ENCODE results near the gene FAM47E.

FAM47E gene

DNA sequence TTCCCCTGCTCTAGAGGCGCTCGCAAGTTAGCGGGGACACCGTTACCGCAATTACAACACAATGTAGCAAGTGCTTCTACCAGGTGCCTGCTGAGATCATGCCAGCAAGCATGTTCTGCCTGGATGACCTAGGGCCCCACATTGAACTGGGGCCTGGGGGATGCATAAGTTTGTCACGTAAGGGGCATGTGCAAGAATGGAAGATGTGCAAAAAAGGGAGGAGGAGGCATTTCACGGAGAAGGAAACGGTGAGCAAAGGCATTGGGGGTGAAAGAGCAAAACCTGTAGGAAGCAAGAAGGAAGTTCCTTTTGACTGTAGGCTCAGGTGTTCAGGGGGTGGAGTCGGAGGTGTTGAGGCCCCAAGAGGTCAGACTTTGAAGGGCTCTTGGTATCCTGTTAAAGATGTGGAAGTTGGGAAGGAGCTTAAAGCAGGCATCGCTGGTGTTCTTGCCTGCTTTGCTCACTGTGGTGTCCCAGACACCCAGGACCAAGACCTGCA is 37.3 kb upstream of the FAM47E start:
- no peak for DNase-seq (ENCODE audit: low read depth)
- H3K4me3 ChIP-seq (ENCODE audit: control insufficient read depth, low read depth, low read length) = peak overlapping the region; percentile 51
- TF ChIP-seq, protein P1, sequence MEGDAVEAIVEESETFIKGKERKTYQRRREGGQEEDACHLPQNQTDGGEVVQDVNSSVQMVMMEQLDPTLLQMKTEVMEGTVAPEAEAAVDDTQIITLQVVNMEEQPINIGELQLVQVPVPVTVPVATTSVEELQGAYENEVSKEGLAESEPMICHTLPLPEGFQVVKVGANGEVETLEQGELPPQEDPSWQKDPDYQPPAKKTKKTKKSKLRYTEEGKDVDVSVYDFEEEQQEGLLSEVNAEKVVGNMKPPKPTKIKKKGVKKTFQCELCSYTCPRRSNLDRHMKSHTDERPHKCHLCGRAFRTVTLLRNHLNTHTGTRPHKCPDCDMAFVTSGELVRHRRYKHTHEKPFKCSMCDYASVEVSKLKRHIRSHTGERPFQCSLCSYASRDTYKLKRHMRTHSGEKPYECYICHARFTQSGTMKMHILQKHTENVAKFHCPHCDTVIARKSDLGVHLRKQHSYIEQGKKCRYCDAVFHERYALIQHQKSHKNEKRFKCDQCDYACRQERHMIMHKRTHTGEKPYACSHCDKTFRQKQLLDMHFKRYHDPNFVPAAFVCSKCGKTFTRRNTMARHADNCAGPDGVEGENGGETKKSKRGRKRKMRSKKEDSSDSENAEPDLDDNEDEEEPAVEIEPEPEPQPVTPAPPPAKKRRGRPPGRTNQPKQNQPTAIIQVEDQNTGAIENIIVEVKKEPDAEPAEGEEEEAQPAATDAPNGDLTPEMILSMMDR (conservative IDR thresholded peaks at IDR 0.05; ENCODE audit: control insufficient read depth, insufficient read depth, low read depth, low read length) = no peak

DNA sequence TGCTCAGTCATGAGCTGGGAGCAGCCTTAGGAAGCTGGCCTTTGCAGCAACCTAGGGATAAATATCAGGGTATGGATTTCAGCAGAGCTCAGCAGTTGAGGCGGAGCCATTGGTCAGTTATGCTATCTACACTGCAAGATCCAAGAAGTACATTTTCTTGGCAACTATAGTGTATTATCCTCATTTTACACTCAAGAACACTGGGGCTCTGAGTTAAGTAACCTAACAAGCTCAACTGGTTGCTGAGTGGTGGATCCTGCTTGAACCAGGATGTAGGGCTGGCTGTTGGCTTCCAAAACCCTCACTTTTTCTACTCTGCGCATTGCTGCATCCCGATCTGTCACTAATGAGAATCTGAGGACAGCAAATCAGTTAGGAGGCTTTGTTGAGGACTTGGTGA is 36.4 kb upstream of the FAM47E start:
- TF ChIP-seq, protein P1 (conservative IDR thresholded peaks at IDR 0.05; ENCODE audit: control insufficient read depth, insufficient read depth, low read depth, low read length) = no peak
- no peak for DNase-seq (ENCODE audit: low read depth)
- H3K4me3 ChIP-seq (ENCODE audit: control insufficient read depth, low read depth, low read length) = no peak overlapping the region

DNA sequence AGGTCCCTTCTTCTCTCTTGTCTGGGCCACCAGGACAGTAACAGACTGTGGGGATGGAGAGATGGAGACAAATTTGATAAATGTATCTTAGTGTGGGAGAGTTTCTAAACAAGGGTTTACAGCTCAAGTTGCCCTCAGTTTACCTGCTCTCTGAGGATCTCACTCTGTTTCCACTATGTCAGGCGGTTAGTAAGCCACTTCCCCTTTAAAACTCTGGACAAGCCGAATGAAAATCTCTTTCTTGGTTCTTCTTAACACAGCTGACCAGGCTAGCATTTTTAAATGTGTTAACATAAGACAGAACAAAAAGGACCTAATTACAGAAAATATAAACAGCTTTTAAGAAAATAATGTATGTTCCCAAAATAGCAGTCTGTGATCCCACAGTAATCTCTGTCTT is 35.0 kb upstream of the FAM47E start:
- no peak for DNase-seq (ENCODE audit: low read depth)
- TF ChIP-seq, protein P1 (conservative IDR thresholded peaks at IDR 0.05; ENCODE audit: control insufficient read depth, insufficient read depth, low read depth, low read length) = no peak
- no peak overlapping the region for H3K4me3 ChIP-seq (ENCODE audit: control insufficient read depth, low read depth, low read length)

DNA sequence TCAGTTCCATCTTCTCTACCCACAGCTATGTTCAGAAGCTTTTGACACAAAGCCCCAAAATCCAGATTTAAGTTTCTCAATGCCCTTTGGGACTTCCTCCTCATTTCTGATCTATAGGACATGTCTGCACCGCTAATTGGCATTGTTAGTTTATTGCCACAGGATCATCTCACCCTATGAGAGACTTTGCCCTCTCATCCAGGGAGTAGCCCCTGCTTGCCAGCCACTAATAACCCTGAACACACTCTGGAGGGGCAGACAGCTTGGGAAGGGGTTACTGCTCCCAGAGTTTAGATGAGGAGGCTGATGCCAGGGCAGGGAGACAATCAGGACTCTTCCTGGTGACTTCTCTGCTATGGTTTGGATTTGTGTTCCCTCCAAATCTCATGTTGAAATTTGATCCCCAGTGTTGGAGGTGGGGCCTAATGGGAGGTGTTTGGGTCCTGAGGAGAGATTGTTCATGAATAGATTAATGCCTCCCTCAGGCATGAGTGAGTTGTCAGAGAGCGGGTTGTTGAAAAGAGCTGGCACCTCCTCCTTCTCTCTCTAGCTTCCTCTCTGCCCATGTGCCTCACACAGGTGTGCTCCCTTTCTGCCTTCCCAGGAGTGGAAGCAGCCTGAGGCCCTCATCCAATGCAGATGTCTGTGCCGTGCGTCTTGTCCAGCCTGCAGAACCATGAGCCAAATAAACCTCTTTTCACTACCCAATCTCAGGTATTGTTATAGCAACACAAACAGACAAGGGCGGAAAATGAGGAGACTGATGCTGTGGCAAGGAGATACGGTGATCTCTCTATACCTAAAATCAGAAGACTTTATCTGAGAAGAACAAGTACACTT is 34.3 kb upstream of the FAM47E start:
- DNase-seq (ENCODE audit: low read depth) = no peak
- TF ChIP-seq, protein P1 (conservative IDR thresholded peaks at IDR 0.05; ENCODE audit: control insufficient read depth, insufficient read depth, low read depth, low read length) = no peak
- no peak overlapping the region for H3K4me3 ChIP-seq (ENCODE audit: control insufficient read depth, low read depth, low read length)

DNA sequence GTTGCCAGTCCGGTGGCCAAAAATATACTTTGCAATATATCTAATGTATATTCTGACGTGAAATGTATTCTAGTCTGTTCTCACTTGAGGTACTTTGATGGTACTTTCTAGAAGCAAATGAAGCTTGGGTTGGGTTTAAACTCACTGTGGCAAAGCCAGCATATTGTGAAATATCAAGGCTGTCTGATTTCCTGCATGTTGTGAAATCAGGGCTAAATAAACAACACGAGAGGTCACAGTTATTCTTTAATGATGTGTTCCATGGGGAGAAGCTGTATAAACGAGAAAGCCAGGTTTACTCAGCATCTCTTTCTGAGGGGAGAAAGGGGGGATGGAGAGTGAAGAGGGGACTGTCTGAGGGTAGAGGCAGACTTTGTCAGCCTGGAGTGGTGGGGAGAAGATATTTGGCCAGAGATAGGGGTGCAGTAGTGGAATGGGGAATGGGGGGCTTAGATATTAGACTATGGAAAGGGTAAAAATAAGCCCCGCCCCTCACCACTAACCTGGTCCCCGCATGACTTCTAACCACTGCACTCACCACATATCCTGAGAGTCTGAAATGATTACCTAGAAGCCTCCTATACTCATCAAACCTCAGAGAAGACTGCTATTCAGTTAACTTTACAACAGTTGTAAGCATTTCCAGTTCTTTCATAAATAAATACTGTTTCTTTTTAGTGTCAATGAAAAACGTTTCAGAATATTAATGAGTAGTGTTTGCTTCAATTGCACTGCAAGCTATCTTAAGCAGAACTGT is 32.0 kb upstream of the FAM47E start:
- TF ChIP-seq, protein P1 (conservative IDR thresholded peaks at IDR 0.05; ENCODE audit: control insufficient read depth, insufficient read depth, low read depth, low read length) = no peak
- peak; percentile 83 for DNase-seq (ENCODE audit: low read depth)
- no peak overlapping the region for H3K4me3 ChIP-seq (ENCODE audit: control insufficient read depth, low read depth, low read length)

DNA sequence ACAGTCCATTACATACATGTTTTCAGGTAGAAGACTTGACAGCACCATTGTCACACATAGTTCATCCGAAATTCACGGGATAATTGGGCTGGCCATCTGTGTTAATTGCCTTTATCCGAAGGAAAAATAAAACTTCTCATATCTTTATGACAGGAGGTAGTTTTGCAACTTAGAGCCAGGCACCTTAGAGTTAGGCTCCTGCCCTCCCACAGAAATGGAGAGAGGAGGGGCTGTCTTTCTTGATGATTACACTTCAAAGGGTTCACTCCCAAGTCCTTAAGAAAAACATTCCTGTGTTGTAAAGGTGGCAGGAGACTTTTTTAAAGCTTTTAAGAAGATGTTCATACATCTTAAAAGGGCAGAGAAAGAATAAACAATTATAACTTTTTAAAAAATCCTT is 27.4 kb upstream of the FAM47E start:
- DNase-seq (ENCODE audit: low read depth) = no peak
- TF ChIP-seq, protein P1 (conservative IDR thresholded peaks at IDR 0.05; ENCODE audit: control insufficient read depth, insufficient read depth, low read depth, low read length) = no peak
- H3K4me3 ChIP-seq (ENCODE audit: control insufficient read depth, low read depth, low read length) = no peak overlapping the region
